Neural progenitor cell (in vitro differentiated cells): ENCODE results near the gene CYP11A1.
"Not testable (repeated sequence)": the region's sequence is repeated elsewhere in the genome, so short reads cannot be mapped to it uniquely, and the experiment has no call there.

Experiments used
- CTCF ChIP-seq: fragments of 200-600 bp; sonication (generic); IDR thresholded peaks from 2 replicates; pipeline ENCODE4 v1.5.1; 2017; ENCODE audit warnings: antibody characterized with exemption, mild to moderate bottlenecking
- EZH2phosphoT487 ChIP-seq: fragments of 200-600 bp; sonication (generic); IDR thresholded peaks from 2 replicates; pipeline ENCODE4 v1.6.1; 2017; ENCODE audit warnings: antibody characterized with exemption

- TF ChIP-seq EZH2phosphoT487, CTCF: not testable (repeated sequence)
Measured at GRCh38 chr15:74353992-74354391, 13.5 kb downstream of the CYP11A1 start.
